Measurements from ENCODE around the gene CYB5A.

The CYB5A gene

GRCh38 chr18:74275736-74276135 is 16.0 kb downstream of the CYB5A start:
- no peak for DNase-seq

GRCh38 chr18:74274700-74275099 is 17.1 kb downstream of the CYB5A start:
- DNase-seq = no peak

GRCh38 chr18:74273394-74273793 is 18.4 kb downstream of the CYB5A start:
- no peak for DNase-seq

GRCh38 chr18:74271635-74272034 is 20.1 kb downstream of the CYB5A start:
- DNase-seq = no peak

- no peak for DNase-seq
Measured at GRCh38 chr18:74268933-74269620, 22.7 kb downstream of the CYB5A start.

GRCh38 chr18:74268175-74268574 is 23.6 kb downstream of the CYB5A start:
- DNase-seq = no peak

- no peak for DNase-seq
Measured at GRCh38 chr18:74266161-74266560, 25.6 kb downstream of the CYB5A start.

- DNase-seq = no peak
Measured at GRCh38 chr18:74265546-74266098, 26.1 kb downstream of the CYB5A start.

- peak; percentile 9 to 12 for DNase-seq
Measured at GRCh38 chr18:74264303-74265020, 27.3 kb downstream of the CYB5A start.

- DNase-seq = no peak
Measured at GRCh38 chr18:74261053-74261713, 30.6 kb downstream of the CYB5A start.

GRCh38 chr18:74259347-74259746 is 32.4 kb downstream of the CYB5A start:
- no peak for DNase-seq

- DNase-seq = no peak
Measured at GRCh38 chr18:74257083-74257482, 34.7 kb downstream of the CYB5A start.

- DNase-seq = no peak
Measured at GRCh38 chr18:74256190-74256589, 35.6 kb downstream of the CYB5A start.

GRCh38 chr18:74255131-74255616 is 36.6 kb downstream of the CYB5A start:
- DNase-seq = no peak

GRCh38 chr18:74252039-74252395 is 39.7 kb downstream of the CYB5A start:
- DNase-seq = peak; percentile 15 to 29

- no peak for DNase-seq
Measured at GRCh38 chr18:74251297-74252038, 40.3 kb downstream of the CYB5A start.

- no peak for DNase-seq
Measured at GRCh38 chr18:74250131-74250530, 41.6 kb downstream of the CYB5A start.

- DNase-seq = no peak
Measured at GRCh38 chr18:74249181-74249968, 42.4 kb downstream of the CYB5A start.

- DNase-seq = peak in 1 of 2 experiments; percentile 8
Measured at GRCh38 chr18:74248595-74248994, 43.2 kb downstream of the CYB5A start.

- peak; percentile 16 to 28 for DNase-seq
Measured at GRCh38 chr18:74248189-74248588, 43.6 kb downstream of the CYB5A start.

- DNase-seq = no peak
Measured at GRCh38 chr18:74244554-74244953, 47.2 kb downstream of the CYB5A start.

- no peak for DNase-seq
Measured at GRCh38 chr18:74243127-74243526, 48.6 kb downstream of the CYB5A start.
